IMR-90 (cell line): Measurements from ENCODE around the gene RFX1. TPM values are rescaled to one million over a fixed set of nuclear protein-coding genes. Genes with fewer than 3 reads are reported as not detected.

Source experiments
- ATAC-seq: fragments of 200-7000 bp; cut with Tn5 transposase; 2 replicates; pipeline ENCODE4 v1.9.1; 2020; ENCODE audit warnings: low read depth, mild to moderate bottlenecking, moderate library complexity
- BruUV-seq: library from RNA; stranded (reverse); fragments of 400-500 nt; replicated peaks from 2 replicates; lab custom pipeline; 2021; lab: Mats Ljungman, UMichigan
- CTCF ChIA-PET: fragments of 300-600 bp; formaldehyde crosslinking; extraction: SDS; loops from one replicate; lab custom pipeline; 2021; ENCODE audit warnings: antibody characterized with exemption; lab: Yijun Ruan, JAX
- POLR2A ChIA-PET: fragments of 300-600 bp; sonication (Branson Sonifier 250); formaldehyde crosslinking; loops from one replicate; lab custom pipeline; 2022; ENCODE audit warnings: antibody characterized with exemption; ENCODE audit not compliant: unreplicated experiment; lab: Charles Lee
- DNase-seq: peaks from one replicate; pipeline ENCODE4 v3.0.0; 2013
- H2AFZ ChIP-seq: replicated peaks from 2 replicates; pipeline ENCODE3; 2013; ENCODE audit warnings: low read length, mild to moderate bottlenecking; ENCODE audit not compliant: poor library complexity
- H2AK5ac ChIP-seq: 2 replicates; pipeline ENCODE4 v1.6.1; 2013; ENCODE audit warnings: low read depth, low read length, inconsistent platforms
- H2AK9ac ChIP-seq: replicated peaks from 2 replicates; pipeline ENCODE3; 2013; ENCODE audit warnings: mild to moderate bottlenecking, low read depth, low read length, moderate library complexity; ENCODE audit not compliant: poor library complexity
- H2BK120ac ChIP-seq: 2 replicates; pipeline ENCODE4 v1.6.1; 2013; ENCODE audit warnings: low read depth, low read length, inconsistent platforms
- H2BK15ac ChIP-seq: 3 replicates; pipeline ENCODE4 v1.6.1; 2013; ENCODE audit warnings: low read depth, low read length, inconsistent platforms
- H2BK20ac ChIP-seq: 2 replicates; pipeline ENCODE4 v1.6.1; 2013; ENCODE audit warnings: low read depth, mild to moderate bottlenecking, inconsistent platforms, low read length, moderate library complexity
- H2BK5ac ChIP-seq: 2 replicates; pipeline ENCODE4 v1.6.1; 2013; ENCODE audit warnings: mild to moderate bottlenecking, low read depth, low read length, inconsistent platforms; ENCODE audit not compliant: poor library complexity, severe bottlenecking
- H3K14ac ChIP-seq: replicated peaks from 2 replicates; pipeline ENCODE4 v1.6.1; 2013; ENCODE audit warnings: low read depth, low read length, inconsistent platforms
- H3K18ac ChIP-seq: 2 replicates; pipeline ENCODE4 v1.6.1; 2013; ENCODE audit warnings: low read depth, low read length, control low read depth
- H3K23ac ChIP-seq: 2 replicates; pipeline ENCODE4 v1.6.1; 2013; ENCODE audit warnings: low read depth, low read length, inconsistent platforms
- H3K27ac ChIP-seq: 2 replicates; pipeline ENCODE4 v1.5.1; 2013; ENCODE audit warnings: mild to moderate bottlenecking, control low read depth, low read length; ENCODE audit not compliant: insufficient read depth
- H3K27me3 ChIP-seq: 2 replicates; pipeline ENCODE4 v1.6.1; 2013; ENCODE audit warnings: low read length; ENCODE audit not compliant: control insufficient read depth, insufficient read depth
- H3K36me3 ChIP-seq: 2 replicates; pipeline ENCODE4 v1.6.1; 2013; ENCODE audit warnings: low read length, mixed read lengths; ENCODE audit not compliant: control insufficient read depth, insufficient read depth
- H3K4ac ChIP-seq: 2 replicates; pipeline ENCODE4 v1.6.1; 2013; ENCODE audit warnings: low read depth, low read length, inconsistent platforms
- H3K4me1 ChIP-seq: 2 replicates; pipeline ENCODE4 v1.6.1; 2013; ENCODE audit warnings: low read length, mixed read lengths; ENCODE audit not compliant: control insufficient read depth, insufficient read depth
- H3K4me2 ChIP-seq: 2 replicates; pipeline ENCODE4 v1.6.1; 2013; ENCODE audit warnings: low read depth, mild to moderate bottlenecking, control low read depth, low read length, moderate library complexity
- H3K4me3 ChIP-seq: 2 replicates; pipeline ENCODE4 v1.5.1; 2013; ENCODE audit warnings: low read depth, mild to moderate bottlenecking, control low read depth, low read length, moderate library complexity; ENCODE audit not compliant: insufficient read depth
- H3K56ac ChIP-seq: 2 replicates; pipeline ENCODE4 v1.6.1; 2013; ENCODE audit warnings: low read length, inconsistent platforms; ENCODE audit not compliant: insufficient read depth; ENCODE audit errors: extremely low read depth
- H3K79me1 ChIP-seq, 2 experiments: 2 replicates each; pipeline ENCODE4 v1.6.1; 2013; ENCODE audit warnings: low read length in 2 of 2, inconsistent platforms in 1 of 2, low read depth in 1 of 2
- H3K9ac ChIP-seq: 2 replicates; pipeline ENCODE4 v1.6.1; 2013; ENCODE audit warnings: low read depth, low read length, control low read depth
- H3K9me1 ChIP-seq: 2 replicates; pipeline ENCODE4 v1.6.1; 2013; ENCODE audit warnings: low read length, inconsistent platforms; ENCODE audit not compliant: insufficient read depth
- H3K9me3 ChIP-seq: 2 replicates; pipeline ENCODE4 v1.6.1; 2013; ENCODE audit warnings: low read length; ENCODE audit not compliant: control insufficient read depth, insufficient read depth
- H4K20me1 ChIP-seq: 2 replicates; pipeline ENCODE4 v1.6.1; 2013; ENCODE audit warnings: low read length, inconsistent platforms; ENCODE audit not compliant: insufficient read depth
- H4K5ac ChIP-seq: 2 replicates; pipeline ENCODE4 v1.6.1; 2013; ENCODE audit warnings: mild to moderate bottlenecking, low read depth, low read length, control low read depth
- H4K8ac ChIP-seq, 2 experiments: 2 replicates each; pipeline ENCODE4 v1.6.1; 2013; ENCODE audit warnings: low read depth in 2 of 2, low read length in 2 of 2, control low read depth in 1 of 2, inconsistent platforms in 1 of 2
- H4K91ac ChIP-seq: 2 replicates; pipeline ENCODE4 v1.6.1; 2013; ENCODE audit warnings: low read depth, low read length, inconsistent platforms; ENCODE audit not compliant: insufficient read depth
- SMC3 ChIP-seq: fragments of 150-350 bp; IDR thresholded peaks from 2 replicates; pipeline ENCODE4 v1.6.1; 2016; ENCODE audit warnings: low read depth, mild to moderate bottlenecking, antibody characterized with exemption, low read length, moderate library complexity
- WGBS, 2 experiments: methylation state at CpG; one replicate each; pipeline versions ENCODE4 v1.1.5 to v1.1.7; 2013; ENCODE audit warnings: missing lambda C conversion rate in 2 of 2; ENCODE audit not compliant: insufficient read length in 1 of 2; ENCODE audit errors: extremely low coverage in 2 of 2; 5-methylcytosine and 5-hydroxymethylcytosine counted together
- dilution Hi-C: fragments of 300-500 bp; cut with HindIII; formaldehyde crosslinking; loops from one replicate; pipeline ENCODE4 v1.14.3; 2018; ENCODE audit warnings: low sequenced_read_pairs; ENCODE audit not compliant: unreplicated experiment
- in situ Hi-C: fragments of 300-500 bp; cut with MboI; formaldehyde crosslinking; loops from 3 replicates; pipeline ENCODE4 v1.14.3; 2019; ENCODE audit warnings: low sequenced_read_pairs, inconsistent platforms, mixed read lengths
- intact Hi-C: fragments of 100-400 bp; cut with micrococcal nuclease; formaldehyde crosslinking; loops from 2 replicates; pipeline ENCODE4 v1.10.0; 2022
- polyA plus RNA-seq, 3 experiments: library from polyadenylated mRNA; depleted of rRNA; stranded (reverse); fragments of >200 nt; gene quantifications; 2 replicates each; pipeline ENCODE4 v1.2.3, GENCODE V29; 2012; ENCODE audit warnings: low replicate concordance in 1 of 3
- total RNA-seq: library from RNA; depleted of rRNA; stranded (reverse); fragments of >200 nt; gene quantifications from 2 replicates; pipeline ENCODE4 v1.2.3, GENCODE V29; 2012

Gene RFX1
- total and polyA plus RNA-seq, 2 of the 4 experiments (the other 2 are of a cell fraction) = 0.36 to 3.1 TPM

- ChIA-PET POLR2A (no interaction called here), CTCF (no interaction called here)
- H2BK5ac ChIP-seq = no peak overlapping the region
- peaks cover 9% of the 10 kb centered on the region for H4K20me1 ChIP-seq
- no peak overlapping the region for H3K56ac ChIP-seq
- peaks cover 12 to 53% of the 10 kb centered on the region in 2 experiments for H3K79me1 ChIP-seq
- H3K4ac ChIP-seq = no peak overlapping the region
- peak overlapping the region in 1 of 2 experiments; percentile 36; a peak in 1 of 4 replicates for H4K8ac ChIP-seq
- no peak overlapping the region for H3K27ac ChIP-seq
- no TSS peak for BruUV-seq
- ATAC-seq = no peak
- no peak overlapping the region for H2BK120ac ChIP-seq
- no peak overlapping the region for H3K14ac ChIP-seq
- intact Hi-C loops = no loop called here
- peaks cover 4% of the 10 kb centered on the region; the same call in 1 of the 2 replicates for H3K4me1 ChIP-seq
- H3K4me2 ChIP-seq = no peak overlapping the region
- no peak for TF ChIP-seq SMC3
- H2BK20ac ChIP-seq = no peak overlapping the region
- H3K27me3 ChIP-seq = no peaks in the 10 kb centered on the region
- no peak overlapping the region for H3K9ac ChIP-seq
- peaks cover 10% of the 10 kb centered on the region for H3K9me3 ChIP-seq
- no peak overlapping the region for H2AK9ac ChIP-seq
- peaks cover 5% of the 10 kb centered on the region; the same call in 1 of the 2 replicates for H3K9me1 ChIP-seq
- H3K23ac ChIP-seq = no peak overlapping the region
- no peak for DNase-seq
- dilution Hi-C loops = no loop called here
- no peak overlapping the region for H4K5ac ChIP-seq
- no peak overlapping the region for H3K4me3 ChIP-seq
- no peak overlapping the region for H2AFZ ChIP-seq
- no peak overlapping the region for H2BK15ac ChIP-seq
- WGBS, 2 experiments = 65% methylated on average over 4 of the region's 13 CpGs; no CpG with 5 or more reads in 1 of the 2 experiments
- H3K36me3 ChIP-seq = peaks cover 4% of the 10 kb centered on the region
- no peak overlapping the region for H4K91ac ChIP-seq
- H3K18ac ChIP-seq = no peak overlapping the region
- no peak overlapping the region for H2AK5ac ChIP-seq
- in situ Hi-C loops = no loop called here
Observed at GRCh38 chr19:14002571-14003250, 3.4 kb downstream of the RFX1 start.
